ENCODE data around the gene ITPR2.
"Not testable (repeated sequence)": the region's sequence is repeated elsewhere in the genome, so short reads cannot be mapped to it uniquely, and the experiment has no call there.

The ITPR2 gene

DNA sequence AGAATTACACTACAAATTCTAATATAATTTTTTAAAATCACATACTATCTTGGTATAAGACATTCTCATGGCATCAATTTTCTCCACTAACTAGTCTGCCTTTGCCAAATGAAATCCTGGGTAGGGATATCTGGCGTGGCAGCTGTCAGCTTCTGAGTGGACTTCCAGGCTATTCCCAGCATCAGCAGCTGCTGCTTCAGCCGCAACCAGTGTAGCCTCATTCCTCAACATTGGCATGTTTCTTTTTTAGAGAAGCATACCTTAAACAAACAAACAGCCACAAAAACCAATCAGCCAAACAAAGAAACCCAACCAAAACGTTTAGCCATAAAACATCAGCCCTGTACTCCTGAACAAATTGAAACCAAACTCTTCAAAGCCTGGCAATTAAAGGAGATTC, 401.8 kb downstream of the ITPR2 start:
- Histone ChIP-seq H2AFZ (ENCODE audit: low read depth, low read length) (no peak overlapping the region), H3K79me2 (ENCODE audit: low read length) (no peaks in the 10 kb centered on the region)
- TF ChIP-seq EZH2phosphoT487 (IDR thresholded peaks at IDR 0.05; ENCODE audit: low read depth) = no peak
- TF ChIP-seq, protein P1, sequence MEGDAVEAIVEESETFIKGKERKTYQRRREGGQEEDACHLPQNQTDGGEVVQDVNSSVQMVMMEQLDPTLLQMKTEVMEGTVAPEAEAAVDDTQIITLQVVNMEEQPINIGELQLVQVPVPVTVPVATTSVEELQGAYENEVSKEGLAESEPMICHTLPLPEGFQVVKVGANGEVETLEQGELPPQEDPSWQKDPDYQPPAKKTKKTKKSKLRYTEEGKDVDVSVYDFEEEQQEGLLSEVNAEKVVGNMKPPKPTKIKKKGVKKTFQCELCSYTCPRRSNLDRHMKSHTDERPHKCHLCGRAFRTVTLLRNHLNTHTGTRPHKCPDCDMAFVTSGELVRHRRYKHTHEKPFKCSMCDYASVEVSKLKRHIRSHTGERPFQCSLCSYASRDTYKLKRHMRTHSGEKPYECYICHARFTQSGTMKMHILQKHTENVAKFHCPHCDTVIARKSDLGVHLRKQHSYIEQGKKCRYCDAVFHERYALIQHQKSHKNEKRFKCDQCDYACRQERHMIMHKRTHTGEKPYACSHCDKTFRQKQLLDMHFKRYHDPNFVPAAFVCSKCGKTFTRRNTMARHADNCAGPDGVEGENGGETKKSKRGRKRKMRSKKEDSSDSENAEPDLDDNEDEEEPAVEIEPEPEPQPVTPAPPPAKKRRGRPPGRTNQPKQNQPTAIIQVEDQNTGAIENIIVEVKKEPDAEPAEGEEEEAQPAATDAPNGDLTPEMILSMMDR (IDR thresholded peaks at IDR 0.05; ENCODE audit: low read depth, low read length) = no peak

GRCh38 chr12:26430596-26430995, 402.4 kb downstream of the ITPR2 start:
- H3K36me3 ChIP-seq (replicated peaks; ENCODE audit: low read depth, low read length); H4K20me1 ChIP-seq (ENCODE audit: insufficient read depth, low read length); H3K79me2 ChIP-seq (ENCODE audit: low read length); H2AFZ ChIP-seq (ENCODE audit: low read depth, low read length); H3K4me2 ChIP-seq (ENCODE audit: low read length); H3K4me3 ChIP-seq (ENCODE audit: low read length); H3K27ac ChIP-seq (ENCODE audit: low read length); H3K27me3 ChIP-seq (ENCODE audit: low read depth, low read length); H3K9ac ChIP-seq (ENCODE audit: low read length); H3K4me1 ChIP-seq (ENCODE audit: low read length); H3K9me3 ChIP-seq (ENCODE audit: insufficient read depth, low read length): not testable (repeated sequence)

More for the DNA sequence above, 401.8 kb downstream of the ITPR2 start:
- Histone ChIP-seq H3K4me3 (ENCODE audit: low read length) (no peak overlapping the region), H3K4me1 (ENCODE audit: low read length) (peaks cover 10% of the 10 kb centered on the region), H3K27ac (ENCODE audit: low read length) (no peak overlapping the region), H3K4me2 (ENCODE audit: low read length) (no peak overlapping the region), H3K27me3 (ENCODE audit: low read depth, low read length) (no peaks in the 10 kb centered on the region), H3K9ac (ENCODE audit: low read length) (no peak overlapping the region), H3K9me3 (ENCODE audit: insufficient read depth, low read length) (no peaks in the 10 kb centered on the region), H3K36me3 (replicated peaks; ENCODE audit: low read depth, low read length) (no peaks in the 10 kb centered on the region), H4K20me1 (ENCODE audit: insufficient read depth, low read length) (no peaks in the 10 kb centered on the region)

GRCh38 chr12:26429070-26429691, 403.8 kb downstream of the ITPR2 start:
- no peaks in the 10 kb centered on the region for H3K36me3 ChIP-seq (replicated peaks; ENCODE audit: low read depth, low read length)
- TF ChIP-seq, protein P1 (IDR thresholded peaks at IDR 0.05; ENCODE audit: low read depth, low read length) = no peak
- TF ChIP-seq EZH2phosphoT487 (IDR thresholded peaks at IDR 0.05; ENCODE audit: low read depth) = no peak
- H3K4me1 ChIP-seq (ENCODE audit: low read length) = no peaks in the 10 kb centered on the region
- no peaks in the 10 kb centered on the region for H3K79me2 ChIP-seq (ENCODE audit: low read length)
- no peaks in the 10 kb centered on the region for H4K20me1 ChIP-seq (ENCODE audit: insufficient read depth, low read length)
- H3K9ac ChIP-seq (ENCODE audit: low read length) = no peak overlapping the region
- no peaks in the 10 kb centered on the region for H3K9me3 ChIP-seq (ENCODE audit: insufficient read depth, low read length)
- no peak overlapping the region for H3K27ac ChIP-seq (ENCODE audit: low read length)
- H2AFZ ChIP-seq (ENCODE audit: low read depth, low read length) = no peak overlapping the region
- no peaks in the 10 kb centered on the region for H3K27me3 ChIP-seq (ENCODE audit: low read depth, low read length)
- H3K4me2 ChIP-seq (ENCODE audit: low read length) = no peak overlapping the region
- no peak overlapping the region for H3K4me3 ChIP-seq (ENCODE audit: low read length)

DNA sequence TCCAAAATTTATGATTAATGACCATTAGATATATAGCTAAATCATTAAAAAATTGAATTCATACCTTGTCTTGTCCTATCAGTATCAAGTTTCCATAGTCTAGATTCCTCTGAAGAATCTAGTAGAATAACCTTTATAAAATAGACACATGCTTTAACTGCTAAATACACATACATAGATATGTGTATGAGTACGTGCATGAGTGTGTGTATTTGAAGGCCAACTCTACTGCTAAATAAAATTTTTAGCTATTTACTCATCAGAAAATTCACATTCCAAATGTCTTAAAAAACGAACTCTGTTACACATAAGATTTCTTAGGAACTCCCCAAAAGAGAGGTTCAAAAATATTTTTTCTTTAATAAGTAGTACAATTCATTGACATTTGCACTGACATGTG, 404.6 kb downstream of the ITPR2 start:
- Histone ChIP-seq H4K20me1 (ENCODE audit: insufficient read depth, low read length) (no peaks in the 10 kb centered on the region), H3K4me2 (ENCODE audit: low read length) (no peak overlapping the region), H3K4me3 (ENCODE audit: low read length) (no peak overlapping the region), H3K4me1 (ENCODE audit: low read length) (no peaks in the 10 kb centered on the region), H3K27me3 (ENCODE audit: low read depth, low read length) (no peaks in the 10 kb centered on the region), H2AFZ (ENCODE audit: low read depth, low read length) (no peak overlapping the region), H3K27ac (ENCODE audit: low read length) (no peak overlapping the region), H3K9ac (ENCODE audit: low read length) (no peak overlapping the region), H3K9me3 (ENCODE audit: insufficient read depth, low read length) (no peaks in the 10 kb centered on the region), H3K79me2 (ENCODE audit: low read length) (no peaks in the 10 kb centered on the region), H3K36me3 (replicated peaks; ENCODE audit: low read depth, low read length) (no peaks in the 10 kb centered on the region)
- TF ChIP-seq, protein P1 (IDR thresholded peaks at IDR 0.05; ENCODE audit: low read depth, low read length) = no peak
- TF ChIP-seq EZH2phosphoT487 (IDR thresholded peaks at IDR 0.05; ENCODE audit: low read depth) = no peak

All from OCI-LY3 (cell line).